Astrocyte (in vitro differentiated cells and primary cell): ENCODE data around the gene ANGEL2. TPM values are rescaled to one million over a fixed set of nuclear protein-coding genes. Genes with fewer than 3 reads are reported as not detected.
A peak's percentile ranks its signal among the peaks of the same experiment; 100 is the strongest.

Experiments
- DNase-seq: peaks from one replicate; pipeline ENCODE4 v3.0.0-alpha.2; 2010; ENCODE audit warnings: low read depth
- FAIRE-seq: peaks from 2 replicates; lab custom pipeline; 2011; peaks lifted over from hg19 to GRCh38; lab: Jason Lieb, UNC
- H2AFZ ChIP-seq: 2 replicates; pipeline ENCODE4 v1.6.0; 2012; ENCODE audit warnings: low read depth, low read length, inconsistent platforms
- H3K27ac ChIP-seq: 2 replicates; pipeline ENCODE4 v1.5.1; 2011; ENCODE audit warnings: low read depth, low read length, inconsistent platforms
- H3K27me3 ChIP-seq: 2 replicates; pipeline ENCODE4 v1.6.0; 2011; ENCODE audit warnings: low read length, inconsistent platforms; ENCODE audit not compliant: insufficient read depth
- H3K36me3 ChIP-seq: 2 replicates; pipeline ENCODE4 v1.5.1; 2011; ENCODE audit warnings: low read length, inconsistent platforms; ENCODE audit not compliant: insufficient read depth
- H3K4me1 ChIP-seq: 2 replicates; pipeline ENCODE4 v1.5.1; 2011; ENCODE audit warnings: low read length, inconsistent platforms; ENCODE audit not compliant: insufficient read depth
- H3K4me2 ChIP-seq: 2 replicates; pipeline ENCODE4 v1.6.0; 2012; ENCODE audit warnings: low read length, inconsistent platforms
- H3K4me3 ChIP-seq: 2 replicates; pipeline ENCODE4 v1.5.1; 2011; ENCODE audit warnings: low read depth, mild to moderate bottlenecking, low read length, inconsistent platforms; ENCODE audit not compliant: insufficient read depth
- H3K79me2 ChIP-seq: 2 replicates; pipeline ENCODE4 v1.6.0; 2012; ENCODE audit warnings: mild to moderate bottlenecking, low read length, inconsistent platforms; ENCODE audit not compliant: insufficient read depth
- H3K9ac ChIP-seq: 2 replicates; pipeline ENCODE4 v1.6.0; 2012; ENCODE audit warnings: mild to moderate bottlenecking, low read length, inconsistent platforms
- H3K9me3 ChIP-seq: 2 replicates; pipeline ENCODE4 v1.5.1; 2012; ENCODE audit warnings: low read depth, mild to moderate bottlenecking, low read length, inconsistent platforms; ENCODE audit not compliant: insufficient read depth
- H4K20me1 ChIP-seq: 2 replicates; pipeline ENCODE4 v1.6.0; 2012; ENCODE audit warnings: low read length, inconsistent platforms; ENCODE audit not compliant: insufficient read depth
- H3K27ac Mint-ChIP-seq: one replicate; pipeline ENCODE4 v1.8.0; 2021; ENCODE audit warnings: mild to moderate bottlenecking, mixed read lengths; ENCODE audit not compliant: unreplicated experiment
- H3K27me3 Mint-ChIP-seq: one replicate; pipeline ENCODE4 v1.8.0; 2021; ENCODE audit warnings: low read depth, mixed read lengths; ENCODE audit not compliant: unreplicated experiment
- H3K36me3 Mint-ChIP-seq: one replicate; pipeline ENCODE4 v1.8.0; 2021; ENCODE audit warnings: low read depth, mixed read lengths; ENCODE audit not compliant: unreplicated experiment
- H3K4me1 Mint-ChIP-seq: one replicate; pipeline ENCODE4 v1.8.0; 2021; ENCODE audit warnings: low read depth, mixed read lengths; ENCODE audit not compliant: unreplicated experiment
- H3K4me3 Mint-ChIP-seq: one replicate; pipeline ENCODE4 v1.8.0; 2021; ENCODE audit warnings: mild to moderate bottlenecking, moderate library complexity, mixed read lengths; ENCODE audit not compliant: unreplicated experiment
- H3K9me3 Mint-ChIP-seq: one replicate; pipeline ENCODE4 v1.8.0; 2021; ENCODE audit warnings: mild to moderate bottlenecking, mixed read lengths; ENCODE audit not compliant: unreplicated experiment
- EZH2 ChIP-seq: IDR thresholded peaks from 2 replicates; pipeline ENCODE4 v1.6.1; 2012; ENCODE audit warnings: mild to moderate bottlenecking, low read length, inconsistent platforms; ENCODE audit not compliant: insufficient read depth
- total RNA-seq: library from RNA; stranded (reverse); gene quantifications from 2 replicates; pipeline ENCODE4 v1.2.1, GENCODE V29; 2021
- TF ChIP-seq, protein P1 (sequence below): IDR thresholded peaks from 2 replicates; pipeline ENCODE4 v1.5.1; 2011; ENCODE audit warnings: low read depth, mild to moderate bottlenecking, inconsistent platforms, low read length, moderate library complexity; ENCODE audit not compliant: insufficient read depth

ANGEL2 gene
- total RNA-seq, 1 donor from 2014 or later, result 21.6 TPM

DNA sequence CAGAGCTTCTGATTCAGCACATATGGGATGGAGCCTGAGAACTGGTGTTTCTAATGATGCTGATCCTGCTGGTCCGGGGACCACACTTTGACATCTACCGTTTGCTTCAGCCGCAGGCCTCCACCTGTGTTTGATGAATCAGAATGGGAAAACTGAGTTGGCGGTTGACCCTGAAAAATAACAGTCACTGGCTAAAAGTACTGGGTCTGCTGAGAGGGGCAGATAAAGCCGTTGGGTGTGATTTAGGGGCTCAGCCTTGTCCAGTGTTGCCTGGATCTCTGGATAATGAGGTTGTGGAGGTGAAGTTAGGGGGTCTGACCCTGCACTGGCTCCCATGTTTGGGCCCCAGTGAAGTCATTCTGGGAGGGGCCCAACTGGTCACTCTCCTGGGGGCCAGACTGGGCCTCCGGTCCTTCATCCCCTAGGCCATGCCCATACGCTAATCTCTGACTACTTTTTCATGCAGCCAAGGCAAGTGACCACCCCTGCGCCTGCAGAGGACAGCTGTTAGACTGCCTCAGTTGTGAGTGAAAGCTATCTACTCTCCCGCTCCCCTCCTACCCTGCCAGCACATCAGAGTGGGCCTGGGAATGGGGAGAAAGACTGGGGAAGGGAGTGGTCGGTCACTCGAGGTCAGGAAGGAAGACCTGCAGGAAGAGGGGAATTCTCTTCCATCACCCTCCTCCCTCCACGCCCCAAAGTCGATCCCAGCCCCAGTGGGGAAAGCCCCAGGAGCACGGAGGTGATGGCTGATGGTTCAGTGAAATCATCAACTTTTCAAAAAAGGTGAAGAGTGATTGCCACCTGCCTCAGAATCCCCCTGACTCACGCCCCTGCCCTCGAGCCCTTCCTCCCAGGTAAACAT, 37.7 kb downstream of the ANGEL2 start:
- no peak for FAIRE-seq
- Mint-ChIP-seq H3K9me3 (peaks cover 5% of the 10 kb centered on the region), H3K4me1 (peaks cover 12% of the 10 kb centered on the region), H3K27me3 (peaks cover 19% of the 10 kb centered on the region), H3K27ac (no peak overlapping the region), H3K4me3 (no peak overlapping the region), H3K36me3 (peaks cover 33% of the 10 kb centered on the region)
- peak overlapping the region; percentile 23 for H3K4me2 ChIP-seq
- peak overlapping the region; percentile 17 for H3K27ac ChIP-seq
- no peaks in the 10 kb centered on the region for H4K20me1 ChIP-seq
- peak; percentile 54 for DNase-seq
- TF ChIP-seq EZH2, result no peak
- TF ChIP-seq, protein P1, sequence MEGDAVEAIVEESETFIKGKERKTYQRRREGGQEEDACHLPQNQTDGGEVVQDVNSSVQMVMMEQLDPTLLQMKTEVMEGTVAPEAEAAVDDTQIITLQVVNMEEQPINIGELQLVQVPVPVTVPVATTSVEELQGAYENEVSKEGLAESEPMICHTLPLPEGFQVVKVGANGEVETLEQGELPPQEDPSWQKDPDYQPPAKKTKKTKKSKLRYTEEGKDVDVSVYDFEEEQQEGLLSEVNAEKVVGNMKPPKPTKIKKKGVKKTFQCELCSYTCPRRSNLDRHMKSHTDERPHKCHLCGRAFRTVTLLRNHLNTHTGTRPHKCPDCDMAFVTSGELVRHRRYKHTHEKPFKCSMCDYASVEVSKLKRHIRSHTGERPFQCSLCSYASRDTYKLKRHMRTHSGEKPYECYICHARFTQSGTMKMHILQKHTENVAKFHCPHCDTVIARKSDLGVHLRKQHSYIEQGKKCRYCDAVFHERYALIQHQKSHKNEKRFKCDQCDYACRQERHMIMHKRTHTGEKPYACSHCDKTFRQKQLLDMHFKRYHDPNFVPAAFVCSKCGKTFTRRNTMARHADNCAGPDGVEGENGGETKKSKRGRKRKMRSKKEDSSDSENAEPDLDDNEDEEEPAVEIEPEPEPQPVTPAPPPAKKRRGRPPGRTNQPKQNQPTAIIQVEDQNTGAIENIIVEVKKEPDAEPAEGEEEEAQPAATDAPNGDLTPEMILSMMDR, result no peak
- no peaks in the 10 kb centered on the region for H3K36me3 ChIP-seq
- no peak overlapping the region for H2AFZ ChIP-seq
- H3K9me3 ChIP-seq, result no peaks in the 10 kb centered on the region
- no peak overlapping the region for H3K9ac ChIP-seq
- H3K79me2 ChIP-seq, result no peaks in the 10 kb centered on the region
- peaks cover 10% of the 10 kb centered on the region for H3K4me1 ChIP-seq
- no peak overlapping the region for H3K4me3 ChIP-seq
- no peaks in the 10 kb centered on the region for H3K27me3 ChIP-seq

DNA sequence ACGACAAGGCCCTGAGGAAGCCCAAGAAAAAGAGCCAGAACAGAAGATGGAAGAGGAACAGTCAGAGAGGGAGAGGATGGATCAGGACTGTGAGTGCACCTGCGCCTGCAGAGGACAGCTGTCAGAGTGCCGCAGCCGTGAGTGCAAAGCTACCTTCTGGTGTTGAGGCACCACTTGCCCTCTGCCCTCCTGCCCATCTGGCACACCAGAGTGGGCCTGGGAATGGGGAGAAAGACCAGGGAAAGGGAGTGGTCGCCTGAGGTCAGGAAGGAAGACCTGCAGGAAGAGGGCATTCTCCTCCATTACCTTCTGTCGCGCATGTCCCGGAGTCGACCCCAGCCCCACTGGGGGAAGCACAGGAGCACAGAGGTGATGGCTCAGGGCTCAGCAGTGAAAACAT, 39.1 kb downstream of the ANGEL2 start:
- H3K27ac ChIP-seq, result no peak overlapping the region
- no peaks in the 10 kb centered on the region for H3K9me3 ChIP-seq
- TF ChIP-seq, protein P1, result no peak
- TF ChIP-seq EZH2, result no peak
- no peak overlapping the region for H3K9ac ChIP-seq
- no peak overlapping the region for H3K4me3 ChIP-seq
- no peaks in the 10 kb centered on the region for H3K79me2 ChIP-seq
- peaks cover 10% of the 10 kb centered on the region for H3K4me1 Mint-ChIP-seq
- H3K9me3 Mint-ChIP-seq, result peaks cover 5% of the 10 kb centered on the region
- peaks cover 34% of the 10 kb centered on the region for H3K36me3 Mint-ChIP-seq
- H3K4me3 Mint-ChIP-seq, result no peak overlapping the region
- no peaks in the 10 kb centered on the region for H4K20me1 ChIP-seq
- no peak overlapping the region for H3K4me2 ChIP-seq
- no peaks in the 10 kb centered on the region for H3K36me3 ChIP-seq
- no peak overlapping the region for H2AFZ ChIP-seq
- FAIRE-seq, result no peak
- peaks cover 10% of the 10 kb centered on the region for H3K4me1 ChIP-seq
- no peak for DNase-seq
- no peaks in the 10 kb centered on the region for H3K27me3 ChIP-seq
- no peak overlapping the region for H3K27ac Mint-ChIP-seq
- peaks cover 19% of the 10 kb centered on the region for H3K27me3 Mint-ChIP-seq
